ENCODE data around the gene SRBD1. TPM values are rescaled to one million over a fixed set of nuclear protein-coding genes. Genes with fewer than 3 reads are reported as not detected.
"Not testable (repeated sequence)": the region's sequence is repeated elsewhere in the genome, so short reads cannot be mapped to it uniquely, and the experiment has no call there.

Gene SRBD1
- polyA plus RNA-seq, 3 donors from 2014 or later: 5.9 to 13.4 (median 10.2) TPM

- H3K27ac Mint-ChIP-seq; H3K4me3 Mint-ChIP-seq; H3K27me3 Mint-ChIP-seq (ENCODE audit: low read depth in 3 of 3); H3K9me3 Mint-ChIP-seq; DNase-seq: not testable (repeated sequence)
- H3K4me1 Mint-ChIP-seq: peaks cover 7 to 11% of the 10 kb centered on the region in 2 donors
- peaks cover 3 to 20% (median 6%) of the 10 kb centered on the region in 3 donors for H3K36me3 Mint-ChIP-seq
Observed at GRCh38 chr2:45426025-45426424, 185.0 kb downstream of the SRBD1 start.

- peaks cover 5 to 10% of the 10 kb centered on the region in 2 donors for H3K4me1 Mint-ChIP-seq
- H3K27ac Mint-ChIP-seq: no peak overlapping the region
Observed at GRCh38 chr2:45422921-45423320, 188.1 kb downstream of the SRBD1 start.

DNA sequence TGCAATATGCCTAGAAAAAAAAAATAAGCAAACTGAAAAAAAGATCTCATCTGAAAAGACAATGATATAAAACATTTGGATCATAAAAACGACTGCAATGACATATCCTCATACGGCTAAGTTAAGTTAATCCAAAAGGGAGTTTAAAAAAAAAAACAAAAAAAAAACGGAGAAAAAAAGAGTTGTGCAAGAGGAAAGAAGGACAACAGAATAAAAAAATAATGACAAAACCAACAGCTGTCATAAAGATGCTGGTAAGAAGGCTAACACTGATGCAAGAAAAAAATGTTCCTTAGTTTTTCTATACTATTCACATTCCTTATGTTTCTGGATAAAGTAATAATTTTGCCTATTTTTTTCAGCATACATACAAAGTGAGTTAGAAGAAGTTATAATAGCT is 192.5 kb downstream of the SRBD1 start:
- H3K4me1 Mint-ChIP-seq: no peaks in the 10 kb centered on the region
- H3K27ac Mint-ChIP-seq: no peak overlapping the region
- H3K9me3 Mint-ChIP-seq: no peaks in the 10 kb centered on the region
- H3K4me3 Mint-ChIP-seq: no peak overlapping the region
- H3K27me3 Mint-ChIP-seq (ENCODE audit: low read depth in 3 of 3): no peaks in the 10 kb centered on the region
- H3K36me3 Mint-ChIP-seq: peaks cover 11 to 19% (median 14%) of the 10 kb centered on the region in 3 donors
- DNase-seq: no peak

More at GRCh38 chr2:45422921-45423320, 188.1 kb downstream of the SRBD1 start:
- Mint-ChIP-seq H3K27me3 (ENCODE audit: low read depth in 3 of 3) (no peaks in the 10 kb centered on the region), H3K36me3 (peaks cover 7 to 23% (median 11%) of the 10 kb centered on the region in 3 donors), H3K9me3 (no peaks in the 10 kb centered on the region), H3K4me3 (no peak overlapping the region)
- no peak for DNase-seq

DNA sequence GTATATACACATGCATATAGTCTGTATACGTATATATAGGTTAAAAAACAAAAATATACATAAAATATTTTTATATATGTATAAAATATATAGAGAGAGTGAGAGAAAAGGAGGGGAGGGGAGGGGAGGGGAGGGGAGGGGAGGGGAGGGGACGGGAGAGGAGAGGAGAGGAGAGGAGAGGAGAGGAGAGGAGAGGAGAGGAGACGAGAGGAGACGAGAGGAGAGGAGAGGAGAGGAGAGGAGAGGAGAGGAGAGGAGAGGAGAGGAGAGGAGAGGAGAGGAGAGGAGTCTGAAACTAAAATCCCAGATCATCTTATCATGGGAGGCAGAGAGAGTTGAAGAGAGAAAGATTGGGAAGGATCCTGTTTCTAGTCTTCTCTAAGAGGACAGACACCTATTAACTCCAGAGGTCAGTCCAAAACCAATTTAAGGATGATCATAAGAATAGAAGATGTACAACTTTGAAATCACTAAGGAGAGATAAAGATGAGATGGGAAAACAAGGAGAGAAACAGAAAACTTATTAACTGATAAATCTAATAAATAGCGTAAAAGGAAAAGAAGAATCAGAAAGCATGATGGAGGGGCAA is 195.4 kb downstream of the SRBD1 start:
- DNase-seq: no peak
- peak overlapping the region in 1 of 6 donors; percentile 62 for H3K27ac Mint-ChIP-seq
- peaks cover 21 to 39% (median 27%) of the 10 kb centered on the region in 3 donors for H3K36me3 Mint-ChIP-seq
- no peaks in the 10 kb centered on the region for H3K27me3 Mint-ChIP-seq (ENCODE audit: low read depth in 3 of 3)
- H3K4me3 Mint-ChIP-seq: no peak overlapping the region
- H3K4me1 Mint-ChIP-seq: peaks cover 0 to 5% of the 10 kb centered on the region in 2 donors
- H3K9me3 Mint-ChIP-seq: no peaks in the 10 kb centered on the region

- H3K4me1 Mint-ChIP-seq: peaks cover 4 to 15% of the 10 kb centered on the region in 2 donors
- H3K36me3 Mint-ChIP-seq: peaks cover 20 to 27% (median 23%) of the 10 kb centered on the region in 3 donors
- no peak for DNase-seq
- peak overlapping the region in 1 of 6 donors; percentile 34 for H3K27ac Mint-ChIP-seq
- H3K9me3 Mint-ChIP-seq: no peaks in the 10 kb centered on the region
- H3K27me3 Mint-ChIP-seq (ENCODE audit: low read depth in 3 of 3): no peaks in the 10 kb centered on the region
- H3K4me3 Mint-ChIP-seq: no peak overlapping the region
Observed at GRCh38 chr2:45412754-45413379, 198.2 kb downstream of the SRBD1 start.

- peaks cover 17 to 27% (median 19%) of the 10 kb centered on the region in 3 donors for H3K36me3 Mint-ChIP-seq
- no peaks in the 10 kb centered on the region for H3K27me3 Mint-ChIP-seq (ENCODE audit: low read depth in 3 of 3)
- H3K9me3 Mint-ChIP-seq: no peaks in the 10 kb centered on the region
- no peak overlapping the region for H3K27ac Mint-ChIP-seq
- H3K4me1 Mint-ChIP-seq: peaks cover 4 to 15% of the 10 kb centered on the region in 2 donors
- no peak for DNase-seq
- no peak overlapping the region for H3K4me3 Mint-ChIP-seq
Observed at GRCh38 chr2:45409677-45410076, 201.4 kb downstream of the SRBD1 start.

GRCh38 chr2:45406621-45407020 is 204.4 kb downstream of the SRBD1 start:
- Mint-ChIP-seq H3K36me3 (peaks cover 16 to 24% (median 19%) of the 10 kb centered on the region in 3 donors), H3K9me3 (no peaks in the 10 kb centered on the region), H3K4me3 (no peak overlapping the region), H3K27ac (no peak overlapping the region), H3K4me1 (peaks cover 4 to 10% of the 10 kb centered on the region in 2 donors), H3K27me3 (ENCODE audit: low read depth in 3 of 3) (peaks cover 0 to 1% (median 0%) of the 10 kb centered on the region in 3 donors)
- no peak for DNase-seq

DNA sequence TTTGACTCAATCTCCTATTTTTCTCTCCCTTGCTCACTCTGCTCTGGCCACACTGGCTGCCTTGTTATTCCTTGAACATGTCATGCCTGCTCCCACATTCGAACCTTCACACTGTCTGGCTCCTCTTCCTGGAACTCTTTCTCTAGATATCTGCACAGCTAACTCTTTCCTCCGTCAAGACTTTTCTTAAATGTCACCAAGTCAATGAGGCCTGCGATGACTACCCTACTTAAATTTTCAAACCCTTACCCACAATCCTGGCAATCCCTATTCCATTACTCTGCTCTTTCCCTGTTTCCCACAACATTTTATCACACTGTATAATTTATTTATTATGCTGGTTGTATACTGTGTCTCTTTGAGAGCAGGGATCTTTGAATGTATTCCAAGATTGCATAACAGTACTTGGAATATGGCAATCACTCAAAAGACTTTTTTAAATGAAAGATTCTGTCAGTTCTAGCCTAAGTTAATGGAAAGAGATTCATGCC is 206.2 kb downstream of the SRBD1 start:
- no peak for DNase-seq
- no peaks in the 10 kb centered on the region for H3K9me3 Mint-ChIP-seq
- H3K4me1 Mint-ChIP-seq: peaks cover 0 to 3% of the 10 kb centered on the region in 2 donors
- H3K27me3 Mint-ChIP-seq (ENCODE audit: low read depth in 3 of 3): peaks cover 0 to 1% (median 0%) of the 10 kb centered on the region in 3 donors
- peaks cover under 1 to 18% (median 10%) of the 10 kb centered on the region in 3 donors for H3K36me3 Mint-ChIP-seq
- no peak overlapping the region for H3K4me3 Mint-ChIP-seq
- no peak overlapping the region for H3K27ac Mint-ChIP-seq

DNA sequence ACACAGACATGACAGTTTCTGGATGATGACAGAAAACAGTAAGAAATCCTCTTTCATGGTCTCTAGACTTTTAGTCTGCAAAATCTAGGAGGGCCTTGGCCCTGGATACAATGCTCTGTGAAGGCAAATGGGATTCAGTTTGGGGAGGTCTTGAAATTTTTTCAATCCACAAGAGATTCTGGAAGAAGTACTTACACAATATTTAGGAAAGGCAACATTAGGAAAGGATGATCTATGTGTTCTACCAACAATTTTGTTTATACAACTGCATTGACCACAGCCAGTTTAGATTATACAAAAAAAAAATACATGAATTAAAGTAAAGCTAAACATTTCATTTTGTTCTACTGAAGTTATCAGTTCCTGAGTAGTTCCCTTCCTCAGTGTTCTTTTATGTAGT is 208.0 kb downstream of the SRBD1 start:
- H3K36me3 Mint-ChIP-seq: peaks cover 0 to 13% (median 11%) of the 10 kb centered on the region in 3 donors
- H3K9me3 Mint-ChIP-seq: no peaks in the 10 kb centered on the region
- DNase-seq: no peak
- peaks cover 0 to 1% (median 0%) of the 10 kb centered on the region in 3 donors for H3K27me3 Mint-ChIP-seq (ENCODE audit: low read depth in 3 of 3)
- no peak overlapping the region for H3K4me3 Mint-ChIP-seq
- H3K4me1 Mint-ChIP-seq: no peaks in the 10 kb centered on the region
- no peak overlapping the region for H3K27ac Mint-ChIP-seq

DNA sequence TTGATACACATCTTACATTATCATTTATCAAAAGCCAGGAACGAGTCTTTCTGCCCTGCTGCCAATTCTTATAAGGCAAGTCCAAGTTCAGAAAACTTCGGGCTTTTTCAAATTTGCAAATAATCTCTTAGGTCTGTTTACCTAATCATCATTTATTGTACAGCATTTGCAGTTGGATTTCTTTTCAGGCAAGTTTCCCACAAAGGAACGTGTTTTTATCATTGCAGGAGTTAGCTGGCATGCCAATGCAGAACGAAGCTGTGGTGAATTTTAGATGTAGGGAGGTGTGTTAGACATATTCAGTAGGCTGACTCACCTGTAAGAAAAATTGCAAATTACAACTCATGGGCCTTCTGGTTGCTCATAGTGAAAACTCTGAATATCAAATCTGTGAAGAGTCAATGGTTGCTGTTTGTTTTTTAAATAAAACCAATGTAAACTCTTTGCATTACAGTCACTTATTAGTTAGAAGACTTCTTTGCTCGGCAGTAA is 209.6 kb downstream of the SRBD1 start:
- H3K36me3 Mint-ChIP-seq: peaks cover 0 to 14% (median 13%) of the 10 kb centered on the region in 3 donors
- no peak overlapping the region for H3K27ac Mint-ChIP-seq
- H3K27me3 Mint-ChIP-seq (ENCODE audit: low read depth in 3 of 3): peaks cover 0 to 1% (median 0%) of the 10 kb centered on the region in 3 donors

GRCh38 chr2:45399040-45399784 is 211.9 kb downstream of the SRBD1 start:
- peaks cover 0 to 1% (median 0%) of the 10 kb centered on the region in 3 donors for H3K27me3 Mint-ChIP-seq (ENCODE audit: low read depth in 3 of 3)
- H3K4me1 Mint-ChIP-seq: no peaks in the 10 kb centered on the region
- H3K4me3 Mint-ChIP-seq: no peak overlapping the region
- H3K9me3 Mint-ChIP-seq: no peaks in the 10 kb centered on the region
- DNase-seq: no peak
- peaks cover 5 to 26% (median 13%) of the 10 kb centered on the region in 3 donors for H3K36me3 Mint-ChIP-seq
- no peak overlapping the region for H3K27ac Mint-ChIP-seq

More for the DNA sequence above, 209.6 kb downstream of the SRBD1 start:
- Mint-ChIP-seq H3K4me3 (no peak overlapping the region), H3K4me1 (no peaks in the 10 kb centered on the region), H3K9me3 (no peaks in the 10 kb centered on the region)
- no peak for DNase-seq

- no peaks in the 10 kb centered on the region for H3K4me1 Mint-ChIP-seq
Observed at GRCh38 chr2:45397292-45397691, 213.8 kb downstream of the SRBD1 start.

DNA sequence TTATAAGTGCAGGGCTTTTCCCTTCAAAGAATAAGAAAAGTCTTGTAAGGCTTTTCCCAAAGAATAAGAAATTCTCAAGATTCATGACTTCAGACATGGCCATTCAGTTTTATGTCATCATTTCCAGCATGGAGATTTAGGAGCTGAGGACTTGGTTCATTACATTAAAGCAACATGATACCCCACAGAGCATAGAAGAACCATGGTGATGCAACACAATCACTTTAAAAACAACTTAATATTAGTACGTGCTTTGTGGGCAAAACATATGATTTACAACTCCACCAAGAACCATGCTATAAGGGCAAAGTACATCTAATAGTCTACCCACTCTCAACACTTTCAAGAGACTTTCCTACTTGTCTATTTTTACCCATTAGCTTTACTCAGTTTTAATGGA is 214.4 kb downstream of the SRBD1 start:
- no peaks in the 10 kb centered on the region for H3K9me3 Mint-ChIP-seq
- no peaks in the 10 kb centered on the region for H3K27me3 Mint-ChIP-seq (ENCODE audit: low read depth in 3 of 3)
- H3K27ac Mint-ChIP-seq: no peak overlapping the region

More at GRCh38 chr2:45397292-45397691, 213.8 kb downstream of the SRBD1 start:
- Mint-ChIP-seq H3K27ac (no peak overlapping the region), H3K36me3 (peaks cover 14 to 34% (median 17%) of the 10 kb centered on the region in 3 donors), H3K27me3 (ENCODE audit: low read depth in 3 of 3) (peaks cover 0 to 1% (median 0%) of the 10 kb centered on the region in 3 donors), H3K9me3 (no peaks in the 10 kb centered on the region), H3K4me3 (no peak overlapping the region)
- no peak for DNase-seq

More for the DNA sequence above, 214.4 kb downstream of the SRBD1 start:
- no peak for DNase-seq
- Mint-ChIP-seq H3K36me3 (peaks cover 13 to 30% (median 17%) of the 10 kb centered on the region in 3 donors), H3K4me1 (no peaks in the 10 kb centered on the region), H3K4me3 (no peak overlapping the region)

Data from immature natural killer cell (primary cell).